WTC11 (cell line): ENCODE measurements around the gene TGDS. TPM values are rescaled to one million over a fixed set of nuclear protein-coding genes. Genes with fewer than 3 reads are reported as not detected.

Experiments
- ATAC-seq: fragments of 200-7000 bp; cut with Tn5 transposase; 2 replicates; pipeline ENCODE4 v1.10.0; 2021; ENCODE audit warnings: mild to moderate bottlenecking, moderate library complexity
- CTCF ChIA-PET: fragments of 300-600 bp; sonication (Branson Sonifier 250); formaldehyde crosslinking; loops from one replicate; lab custom pipeline; 2021; ENCODE audit warnings: antibody characterized with exemption; lab: Charles Lee
- POLR2A ChIA-PET: fragments of 350-600 bp; sonication (Branson Sonifier 250); formaldehyde crosslinking; loops from one replicate; lab custom pipeline; 2021; ENCODE audit warnings: antibody characterized with exemption; lab: Charles Lee
- DNase-seq: peaks from one replicate; pipeline ENCODE4 v3.0.0; 2021; ENCODE audit warnings: low spot score
- H3K27ac Mint-ChIP-seq: 2 replicates; pipeline ENCODE4 v1.8.0; 2021; ENCODE audit warnings: mixed read lengths
- H3K27me3 Mint-ChIP-seq: 2 replicates; pipeline ENCODE4 v1.8.0; 2021; ENCODE audit warnings: low read depth, mild to moderate bottlenecking, moderate library complexity, mixed read lengths
- H3K36me3 Mint-ChIP-seq: 2 replicates; pipeline ENCODE4 v1.8.0; 2021; ENCODE audit warnings: mixed read lengths
- H3K4me1 Mint-ChIP-seq: 2 replicates; pipeline ENCODE4 v1.8.0; 2022; ENCODE audit warnings: mixed read lengths
- H3K4me3 Mint-ChIP-seq: 2 replicates; pipeline ENCODE4 v1.8.0; 2021; ENCODE audit warnings: mild to moderate bottlenecking, moderate library complexity, mixed read lengths
- H3K9me3 Mint-ChIP-seq: 2 replicates; pipeline ENCODE4 v1.8.0; 2021; ENCODE audit warnings: mixed read lengths
- AFF4 ChIP-seq: sonication (generic); formaldehyde crosslinking; IDR thresholded peaks from 2 replicates; pipeline ENCODE4 v1.8.1; 2023; ENCODE audit warnings: mild to moderate bottlenecking, missing genetic modification reagents, borderline replicate concordance
- ATF6 ChIP-seq: sonication (generic); formaldehyde crosslinking; IDR thresholded peaks from 2 replicates; pipeline ENCODE4 v1.8.1; 2023; ENCODE audit warnings: mild to moderate bottlenecking, missing genetic modification reagents
- CBFB ChIP-seq: sonication (generic); formaldehyde crosslinking; IDR thresholded peaks from 2 replicates; pipeline ENCODE4 v1.8.1; 2022; ENCODE audit warnings: mild to moderate bottlenecking, low read depth, missing genetic modification reagents
- EMX1 ChIP-seq: fragments of 250-450 bp; sonication (Bioruptor Pico); IDR thresholded peaks from 2 replicates; pipeline ENCODE4 v1.8.0; 2021; ENCODE audit warnings: mild to moderate bottlenecking
- ESRRA ChIP-seq: sonication (generic); formaldehyde crosslinking; IDR thresholded peaks from 2 replicates; pipeline ENCODE4 v1.8.1; 2022; ENCODE audit warnings: mild to moderate bottlenecking, missing genetic modification reagents, borderline replicate concordance
- FOXJ3 ChIP-seq: sonication (generic); formaldehyde crosslinking; IDR thresholded peaks from 2 replicates; pipeline ENCODE4 v1.9.0; 2021; ENCODE audit warnings: missing genetic modification reagents, mild to moderate bottlenecking, borderline replicate concordance
- GABPB1 ChIP-seq: sonication (generic); formaldehyde crosslinking; IDR thresholded peaks from 2 replicates; pipeline ENCODE4 v1.8.1; 2023; ENCODE audit warnings: mild to moderate bottlenecking, missing genetic modification reagents
- GRHL2 ChIP-seq: fragments of 250-450 bp; sonication (Bioruptor Pico); IDR thresholded peaks from 2 replicates; pipeline ENCODE4 v1.8.0; 2022; ENCODE audit warnings: mild to moderate bottlenecking, moderate library complexity; ENCODE audit not compliant: insufficient replicate concordance, severe bottlenecking
- HMGXB4 ChIP-seq: sonication (generic); formaldehyde crosslinking; IDR thresholded peaks from 2 replicates; pipeline ENCODE4 v1.8.1; 2023; ENCODE audit warnings: mild to moderate bottlenecking, moderate library complexity, missing genetic modification reagents
- JUN ChIP-seq: sonication (generic); formaldehyde crosslinking; IDR thresholded peaks from 2 replicates; pipeline ENCODE4 v1.8.0; 2023; ENCODE audit warnings: mild to moderate bottlenecking, missing genetic modification reagents
- KAT7 ChIP-seq: sonication (generic); formaldehyde crosslinking; IDR thresholded peaks from 2 replicates; pipeline ENCODE4 v1.8.1; 2023; ENCODE audit warnings: missing genetic modification reagents, mild to moderate bottlenecking, borderline replicate concordance
- NR1H2 ChIP-seq: sonication (generic); formaldehyde crosslinking; IDR thresholded peaks from 2 replicates; pipeline ENCODE4 v1.9.0; 2021; ENCODE audit warnings: mild to moderate bottlenecking, moderate library complexity, missing genetic modification reagents
- NR3C1 ChIP-seq: sonication (generic); formaldehyde crosslinking; conservative IDR thresholded peaks from 2 replicates; pipeline ENCODE4 v1.8.1; 2023; ENCODE audit warnings: low read depth, mild to moderate bottlenecking, missing genetic modification reagents
- OVOL2 ChIP-seq: fragments of 250-450 bp; sonication (Bioruptor Pico); IDR thresholded peaks from 2 replicates; pipeline ENCODE4 v1.9.0; 2021; ENCODE audit warnings: mild to moderate bottlenecking, borderline replicate concordance
- RORB ChIP-seq: fragments of 250-450 bp; sonication (Bioruptor Pico); IDR thresholded peaks from 2 replicates; pipeline ENCODE4 v1.9.0; 2021; ENCODE audit warnings: mild to moderate bottlenecking
- ZNF232 ChIP-seq: sonication (generic); formaldehyde crosslinking; IDR thresholded peaks from 2 replicates; pipeline ENCODE4 v1.8.0; 2022; ENCODE audit warnings: mild to moderate bottlenecking, missing genetic modification reagents
- ZNF263 ChIP-seq: sonication (generic); formaldehyde crosslinking; IDR thresholded peaks from 2 replicates; pipeline ENCODE4 v1.8.1; 2022; ENCODE audit warnings: low read depth, mild to moderate bottlenecking, moderate library complexity, missing genetic modification reagents
- ZNF281 ChIP-seq: sonication (generic); formaldehyde crosslinking; IDR thresholded peaks from 2 replicates; pipeline ENCODE4 v1.8.0; 2023; ENCODE audit warnings: mild to moderate bottlenecking, missing genetic modification reagents
- ZNF317 ChIP-seq: sonication (generic); formaldehyde crosslinking; IDR thresholded peaks from 2 replicates; pipeline ENCODE4 v1.8.1; 2023; ENCODE audit warnings: low read depth, mild to moderate bottlenecking, moderate library complexity, missing genetic modification reagents, borderline replicate concordance
- ZNF396 ChIP-seq: fragments of 250-450 bp; sonication (Bioruptor Pico); IDR thresholded peaks from 2 replicates; pipeline ENCODE4 v1.8.0; 2021; ENCODE audit warnings: mild to moderate bottlenecking, moderate library complexity, borderline replicate concordance
- ZSCAN18 ChIP-seq: fragments of 250-450 bp; sonication (Bioruptor Pico); IDR thresholded peaks from 2 replicates; pipeline ENCODE4 v2.1.2; 2022; ENCODE audit warnings: mild to moderate bottlenecking, moderate library complexity
- total RNA-seq: library from RNA; stranded (reverse); gene quantifications from 3 replicates; pipeline ENCODE4 v1.2.3, GENCODE V29; 2021

Gene TGDS
- total RNA-seq, 1 experiment from 2014 or later = 12.5 TPM

- CTCF ChIA-PET = no interaction called here
- TF ChIP-seq ATF6 (CRISPR knock-in tag) (no peak), HMGXB4 (CRISPR knock-in tag) (no peak), NR1H2 (CRISPR knock-in tag) (no peak), KAT7 (CRISPR knock-in tag) (no peak), FOXJ3 (CRISPR knock-in tag) (no peak), ZSCAN18 (CRISPR knock-in tag) (no peak)
- DNase-seq (no peak), ATAC-seq (no peak)
- no peak overlapping the region for H3K4me3 Mint-ChIP-seq
- no peaks in the 10 kb centered on the region for H3K27me3 Mint-ChIP-seq
- peaks cover 16% of the 10 kb centered on the region for H3K9me3 Mint-ChIP-seq
- no peaks in the 10 kb centered on the region for H3K4me1 Mint-ChIP-seq
- no peak overlapping the region for H3K27ac Mint-ChIP-seq
- peaks cover 66% of the 10 kb centered on the region for H3K36me3 Mint-ChIP-seq
- POLR2A ChIA-PET = no interaction called here
Measured at GRCh38 chr13:94583926-94584325, 12.0 kb downstream of the TGDS start.

- no peaks in the 10 kb centered on the region for H3K27me3 Mint-ChIP-seq
- no peak for DNase-seq
- no peak overlapping the region for H3K27ac Mint-ChIP-seq
- H3K9me3 Mint-ChIP-seq = peaks cover 10% of the 10 kb centered on the region
- ChIA-PET POLR2A (no interaction called here), CTCF (no interaction called here)
- H3K36me3 Mint-ChIP-seq = peaks cover 59% of the 10 kb centered on the region
- H3K4me1 Mint-ChIP-seq = no peaks in the 10 kb centered on the region
- no peak overlapping the region for H3K4me3 Mint-ChIP-seq
- TF ChIP-seq EMX1 = no peak
- TF ChIP-seq CBFB (CRISPR knock-in tag) = no peak
- ATAC-seq = no peak
Measured at GRCh38 chr13:94579063-94579462, 16.9 kb downstream of the TGDS start.

GRCh38 chr13:94569615-94570014 lies 26.3 kb downstream of the TGDS start:
- ChIA-PET CTCF (no interaction called here), POLR2A (no interaction called here)
- ATAC-seq = peak; percentile 58
- Mint-ChIP-seq H3K27ac (no peak overlapping the region), H3K36me3 (peaks cover 32% of the 10 kb centered on the region), H3K4me3 (no peak overlapping the region), H3K27me3 (no peaks in the 10 kb centered on the region), H3K4me1 (peaks cover 7% of the 10 kb centered on the region), H3K9me3 (no peaks in the 10 kb centered on the region)
- no peak for DNase-seq
- TF ChIP-seq ZNF232 (CRISPR knock-in tag) (no peak), RORB (CRISPR knock-in tag) (no peak), EMX1 (no peak), GABPB1 (CRISPR knock-in tag) (no peak), AFF4 (CRISPR knock-in tag) (no peak), NR3C1 (CRISPR knock-in tag) (no peak), ZNF281 (CRISPR knock-in tag) (no peak), GRHL2 (CRISPR knock-in tag) (no peak), ESRRA (CRISPR knock-in tag) (no peak), ZNF396 (CRISPR knock-in tag) (no peak), ZNF263 (CRISPR knock-in tag) (no peak), JUN (CRISPR knock-in tag) (no peak), OVOL2 (CRISPR knock-in tag) (no peak), ZNF317 (CRISPR knock-in tag) (no peak)
